HG02623 (cell line): ENCODE measurements around the gene FRS2.

Experiments
- ATAC-seq: cut with Tn5 transposase; IDR thresholded peaks from one replicate; pipeline ENCODE4 v1.9.1; 2021; ENCODE audit warnings: moderate library complexity; ENCODE audit not compliant: unreplicated experiment

Gene FRS2

DNA sequence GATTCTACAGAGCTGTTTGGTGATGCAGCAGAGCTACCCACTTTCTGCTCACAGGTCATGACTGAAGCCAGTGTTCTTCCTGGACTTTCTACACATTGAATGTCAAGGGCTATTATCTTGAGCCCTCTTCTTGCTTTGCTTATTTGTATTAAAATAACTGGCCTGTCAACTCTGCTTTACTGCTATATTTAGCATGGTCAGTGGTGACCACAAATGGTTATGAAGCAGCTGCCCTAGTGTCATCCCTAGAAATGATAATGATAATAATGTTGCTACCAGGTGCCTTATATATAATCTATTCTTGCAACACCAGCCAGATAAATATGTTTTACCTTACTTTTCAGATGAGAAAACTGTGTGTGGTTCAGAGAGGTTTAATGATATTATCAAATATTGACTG is 143.2 kb downstream of the FRS2 start:
- ATAC-seq, result no peak

DNA sequence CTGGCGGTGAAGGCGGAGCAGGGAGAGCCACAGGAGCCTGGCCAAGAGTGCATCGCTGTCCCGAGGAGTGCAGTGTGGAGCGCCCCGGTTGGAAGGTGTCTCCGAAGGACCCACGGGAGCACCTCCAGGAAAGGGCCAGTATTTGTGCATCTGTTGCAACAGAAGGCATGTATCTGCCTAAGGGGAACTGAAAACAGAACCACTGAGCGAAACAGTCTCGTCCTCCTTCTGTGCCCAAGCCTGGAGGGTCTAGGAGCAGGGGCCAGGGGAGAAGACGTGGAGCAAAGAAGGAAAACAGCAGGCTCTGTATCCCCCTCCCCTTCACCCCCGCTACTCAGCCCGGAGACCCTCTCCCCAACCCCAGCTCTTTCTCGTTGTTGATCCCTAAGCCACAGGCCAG is 145.8 kb downstream of the FRS2 start:
- no peak for ATAC-seq

DNA sequence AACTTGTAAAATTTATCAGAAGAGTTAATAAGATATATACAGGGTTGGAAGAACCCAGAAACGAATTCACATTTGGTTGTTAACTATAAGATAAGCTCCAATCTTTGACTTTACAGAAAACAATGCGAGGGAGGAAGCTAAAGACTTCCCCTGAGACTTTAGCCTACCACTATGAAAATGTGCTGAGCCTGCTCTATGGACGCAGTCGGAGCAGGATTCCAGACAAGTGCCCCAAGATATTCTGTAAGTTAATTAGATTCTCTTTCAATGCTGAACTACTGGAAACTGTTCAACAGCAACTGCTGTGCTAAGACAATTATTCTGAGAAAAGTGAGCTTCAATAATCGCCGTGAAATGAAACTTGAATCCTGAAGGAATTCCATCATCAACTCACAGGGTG is 148.9 kb downstream of the FRS2 start:
- no peak for ATAC-seq

DNA sequence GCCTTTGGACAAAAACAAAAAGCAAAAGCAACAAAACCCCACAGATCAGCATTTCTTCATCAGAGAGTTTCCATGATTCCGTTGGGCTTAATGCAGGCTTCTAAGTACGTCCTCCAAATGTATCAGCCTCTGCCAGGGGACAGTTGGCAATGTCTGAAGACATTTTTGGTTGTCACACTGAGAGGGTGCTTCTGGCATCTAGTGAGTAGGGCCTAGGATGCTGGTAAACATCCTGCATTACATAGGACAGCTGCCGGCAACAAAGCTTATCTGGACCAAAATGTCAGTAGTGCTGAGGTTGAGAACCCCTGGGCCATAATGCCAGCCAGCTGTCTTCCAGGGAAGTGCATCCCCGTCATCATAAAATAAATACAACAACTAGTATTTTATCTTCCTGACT is 149.9 kb downstream of the FRS2 start:
- no peak for ATAC-seq

DNA sequence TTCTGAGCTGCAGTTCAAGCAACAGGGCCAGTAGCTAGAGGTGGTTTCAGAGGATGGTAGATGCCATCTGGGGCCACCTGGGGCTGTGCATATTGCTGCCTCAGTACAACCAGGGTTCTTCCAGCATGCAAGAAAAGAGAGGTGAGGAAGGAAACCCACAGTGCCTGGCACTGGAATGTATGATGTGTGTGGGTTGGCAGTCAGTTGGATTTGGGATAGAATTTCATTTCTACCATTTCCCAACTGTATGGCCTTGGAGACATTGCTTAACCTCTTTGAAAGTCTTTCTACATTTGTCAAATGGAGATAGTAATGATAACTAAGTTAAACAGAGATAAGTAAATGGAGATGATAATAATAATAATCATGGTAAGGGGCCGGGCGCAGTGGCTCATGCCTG is 150.7 kb downstream of the FRS2 start:
- ATAC-seq, result no peak

DNA sequence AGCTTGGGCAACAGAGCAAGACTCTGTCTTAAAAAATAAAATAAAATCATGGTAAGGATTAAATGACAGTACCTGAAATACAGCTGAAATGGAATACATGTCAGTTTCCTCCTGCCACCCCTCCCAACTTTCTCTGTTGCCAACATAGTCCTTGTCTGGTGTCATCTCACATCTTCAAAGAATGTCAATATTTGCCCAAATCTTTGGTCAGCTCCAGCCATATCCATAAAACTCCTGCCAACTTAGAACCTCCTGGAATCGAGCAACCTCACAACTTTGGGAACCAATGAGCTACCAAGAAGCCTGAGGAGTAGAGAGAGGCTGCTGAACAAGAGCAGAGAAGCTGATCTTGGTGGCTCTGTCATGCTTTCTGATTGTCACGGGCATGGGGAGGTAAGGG is 151.4 kb downstream of the FRS2 start:
- ATAC-seq, result no peak

DNA sequence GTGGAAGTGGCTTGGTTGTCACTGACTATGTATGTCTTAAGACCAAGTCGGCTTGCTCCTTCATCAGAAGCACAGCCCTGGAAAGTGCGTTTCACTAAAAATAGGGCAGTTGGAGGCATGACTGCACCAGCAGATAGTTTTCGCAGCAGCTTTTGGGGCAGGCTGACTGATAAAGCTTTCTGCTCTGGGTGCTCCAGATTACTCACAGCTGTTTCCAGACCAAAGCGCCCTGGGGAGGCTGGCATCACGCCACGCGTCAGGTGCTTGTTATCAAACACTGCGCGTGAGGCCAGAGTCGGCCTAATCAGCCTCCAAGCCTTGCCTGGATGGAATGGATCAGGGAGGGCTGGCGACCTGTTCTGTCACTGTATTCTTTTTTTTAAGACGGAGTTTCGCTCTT is 153.8 kb downstream of the FRS2 start:
- ATAC-seq, result no peak

DNA sequence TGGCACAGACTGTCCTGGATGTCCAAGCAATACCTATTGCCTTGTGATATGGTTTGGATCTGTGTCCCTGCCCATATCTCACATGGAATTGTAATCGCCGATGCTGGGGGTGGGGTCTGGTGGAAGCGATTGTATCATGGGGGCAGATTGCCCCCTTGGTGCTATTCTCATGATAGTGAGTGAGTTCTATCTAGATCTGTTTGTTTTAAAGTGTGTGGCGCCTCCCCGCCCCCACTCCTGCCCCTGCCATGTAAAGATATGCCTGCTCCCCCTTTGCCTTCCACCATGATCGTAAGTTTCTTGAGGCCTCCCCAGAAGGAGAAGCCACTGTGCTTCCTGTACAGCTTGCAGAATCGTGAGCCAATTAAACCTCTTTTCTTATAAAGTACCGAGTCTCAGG is 157.3 kb downstream of the FRS2 start:
- no peak for ATAC-seq
